PC-3 (cell line): ENCODE measurements around the gene RPS8. TPM values are rescaled to one million over a fixed set of nuclear protein-coding genes. Genes with fewer than 3 reads are reported as not detected.

Source experiments
- ATAC-seq: fragments of 200-7000 bp; cut with Tn5 transposase; 2 replicates; pipeline ENCODE4 v1.9.1; 2020; ENCODE audit warnings: mild to moderate bottlenecking, moderate library complexity
- BruUV-seq: library from RNA; stranded (reverse); fragments of 400-500 nt; replicated peaks from 2 replicates; lab custom pipeline; 2021; lab: Mats Ljungman, UMichigan
- CTCF ChIA-PET: fragments of 300-600 bp; sonication (Branson Sonifier 250); formaldehyde crosslinking; loops from one replicate; lab custom pipeline; 2022; ENCODE audit warnings: antibody characterized with exemption; lab: Charles Lee
- POLR2A ChIA-PET: fragments of 300-600 bp; sonication (Branson Sonifier 250); formaldehyde crosslinking; loops from one replicate; lab custom pipeline; 2022; ENCODE audit warnings: antibody characterized with exemption; ENCODE audit not compliant: unreplicated experiment; lab: Charles Lee
- DNase-seq: peaks from one replicate; pipeline ENCODE4 v3.0.0-alpha.2; 2015
- H2AFZ ChIP-seq: fragments of 300-600 bp; sonication (generic); 2 replicates; pipeline ENCODE4 v1.6.0; 2016; ENCODE audit warnings: antibody characterized with exemption, low read length
- H3F3A ChIP-seq: fragments of 300-600 bp; sonication (generic); one replicate; pipeline ENCODE4 v1.6.0; 2017; ENCODE audit warnings: antibody characterized with exemption, low read length, control low read depth, mild to moderate bottlenecking; ENCODE audit not compliant: unreplicated experiment
- H3K27ac ChIP-seq: fragments of 300-600 bp; sonication (generic); 2 replicates; pipeline ENCODE4 v1.5.1; 2016; ENCODE audit warnings: mild to moderate bottlenecking, low read length
- H3K27me3 ChIP-seq: fragments of 300-600 bp; sonication (generic); 2 replicates; pipeline ENCODE4 v1.6.1; 2016; ENCODE audit warnings: low read length, mixed read lengths
- H3K36me3 ChIP-seq: fragments of 300-600 bp; sonication (generic); 2 replicates; pipeline ENCODE4 v1.6.1; 2016; ENCODE audit warnings: low read depth, mixed run types, low read length, mixed read lengths
- H3K4me1 ChIP-seq: fragments of 300-600 bp; sonication (generic); 2 replicates; pipeline ENCODE4 v1.5.1; 2016; ENCODE audit warnings: low read length; ENCODE audit not compliant: insufficient read depth
- H3K4me2 ChIP-seq: fragments of 300-600 bp; sonication (generic); 2 replicates; pipeline ENCODE4 v1.6.0; 2016; ENCODE audit warnings: low read length
- H3K4me3 ChIP-seq: fragments of 300-600 bp; sonication (generic); 2 replicates; pipeline ENCODE4 v1.5.1; 2016; ENCODE audit warnings: mild to moderate bottlenecking, low read length, mixed read lengths
- H3K79me2 ChIP-seq: fragments of 300-600 bp; sonication (generic); 2 replicates; pipeline ENCODE4 v1.6.1; 2017; ENCODE audit warnings: low read length, mixed read lengths
- H3K9ac ChIP-seq: fragments of 300-600 bp; sonication (generic); 2 replicates; pipeline ENCODE4 v1.6.0; 2016; ENCODE audit warnings: mild to moderate bottlenecking, low read length
- H3K9me2 ChIP-seq: fragments of 300-600 bp; sonication (generic); replicated peaks from 2 replicates; pipeline ENCODE4 v1.6.1; 2016; ENCODE audit warnings: mixed run types, low read length, mixed read lengths
- H3K9me3 ChIP-seq: fragments of 300-600 bp; sonication (generic); 2 replicates; pipeline ENCODE4 v1.6.1; 2016; ENCODE audit warnings: low read length, mixed read lengths
- H4K20me1 ChIP-seq: fragments of 300-600 bp; sonication (generic); 2 replicates; pipeline ENCODE4 v1.6.1; 2016; ENCODE audit warnings: low read length, mixed read lengths
- CTCF ChIP-seq: fragments of 300-600 bp; sonication (generic); conservative IDR thresholded peaks from 2 replicates; pipeline ENCODE4 v1.5.1; 2017; ENCODE audit warnings: antibody characterized with exemption, low read depth, mild to moderate bottlenecking, low read length
- EZH2 ChIP-seq: fragments of 300-600 bp; sonication (generic); IDR thresholded peaks from one replicate; pipeline ENCODE4 v1.6.1; 2017; ENCODE audit warnings: antibody characterized with exemption, mild to moderate bottlenecking, low read length; ENCODE audit not compliant: unreplicated experiment
- EZH2phosphoT487 ChIP-seq: fragments of 300-600 bp; sonication (generic); IDR thresholded peaks from 2 replicates; pipeline ENCODE4 v1.6.1; 2018; ENCODE audit warnings: mild to moderate bottlenecking, antibody characterized with exemption, low read length, borderline replicate concordance
- intact Hi-C: fragments of 100-400 bp; cut with micrococcal nuclease; formaldehyde crosslinking; loops from 2 replicates; pipeline ENCODE4 v1.9.0; 2023
- total RNA-seq: library from RNA; depleted of rRNA; stranded (reverse); fragments of >200 nt; gene quantifications from 2 replicates; pipeline ENCODE4 v1.2.3, GENCODE V29; 2014

RPS8 gene
- total RNA-seq, 1 experiment from 2014 or later: 1,663 TPM

GRCh38 chr1:44805311-44806024 is 30.1 kb downstream of the RPS8 start:
- H3K27me3 ChIP-seq: no peaks in the 10 kb centered on the region
- peaks cover 5% of the 10 kb centered on the region for H3F3A ChIP-seq
- H3K36me3 ChIP-seq: peaks cover 7% of the 10 kb centered on the region; the same call in 1 of the 2 replicates
- TF ChIP-seq EZH2phosphoT487: no peak
- peak; percentile 22; the same call in 1 of the 2 replicates for TF ChIP-seq CTCF
- CTCF ChIA-PET: no interaction called here
- H2AFZ ChIP-seq: no peak overlapping the region
- H3K9me2 ChIP-seq: no peaks in the 10 kb centered on the region
- H3K9ac ChIP-seq: no peak overlapping the region
- no peak overlapping the region for H3K4me3 ChIP-seq
- no peak for DNase-seq
- no peak for ATAC-seq
- POLR2A ChIA-PET: interaction anchor here (0.6 kb wide), 1 partner anchor 165 kb away, joined by 3 read pairs; no protein-coding TSS in a partner anchor
- intact Hi-C loops: no loop called here
- H3K4me2 ChIP-seq: no peak overlapping the region
- H3K9me3 ChIP-seq: no peaks in the 10 kb centered on the region
- H4K20me1 ChIP-seq: peaks cover 12% of the 10 kb centered on the region
- no TSS peak for BruUV-seq
- peaks cover 50% of the 10 kb centered on the region for H3K4me1 ChIP-seq
- no peak overlapping the region for H3K27ac ChIP-seq
- H3K79me2 ChIP-seq: peaks cover 20% of the 10 kb centered on the region

- Histone ChIP-seq H3K4me2 (peak overlapping the region; percentile 40), H3K36me3 (peaks cover 7% of the 10 kb centered on the region; the same call in 1 of the 2 replicates), H3K27ac (peak overlapping the region; percentile 98), H2AFZ (no peak overlapping the region), H3K9ac (peak overlapping the region; percentile 87), H3K79me2 (peaks cover 13% of the 10 kb centered on the region), H3F3A (peaks cover 5% of the 10 kb centered on the region), H3K4me1 (peaks cover 47% of the 10 kb centered on the region), H3K27me3 (no peaks in the 10 kb centered on the region), H3K9me2 (no peaks in the 10 kb centered on the region), H4K20me1 (peaks cover 6% of the 10 kb centered on the region; the same call in 1 of the 2 replicates), H3K9me3 (no peaks in the 10 kb centered on the region), H3K4me3 (no peak overlapping the region)
- TF ChIP-seq EZH2phosphoT487 (no peak), CTCF (no peak; the same call in 1 of the 2 replicates), EZH2 (no peak)
- BruUV-seq: no TSS peak
- intact Hi-C loops: no loop called here
- ChIA-PET POLR2A (no interaction called here), CTCF (interaction anchor here (0.6 kb wide), 1 partner anchor 13 kb away, joined by 3 read pairs; no protein-coding TSS in a partner anchor)
- no peak for DNase-seq
- ATAC-seq: no peak
These were observed 30.8 kb downstream of the RPS8 start for GRCh38 chr1:44806025-44806703.
